ENCODE results near the gene GADL1.

Gene GADL1

GRCh38 chr3:30754426-30754825, 140.0 kb downstream of the GADL1 start:
- TF ChIP-seq POLR2AphosphoS5 (IDR thresholded peaks at IDR 0.05; ENCODE audit: low read depth, low read length) (no peak), FOXP2 (optimal IDR thresholded peaks at IDR 0.05; ENCODE audit: borderline replicate concordance, extremely low read depth, extremely low read length, insufficient read depth) (no peak), TAF1 (IDR thresholded peaks at IDR 0.05; ENCODE audit: borderline replicate concordance, insufficient read depth, low read length) (no peak), SIN3A (IDR thresholded peaks at IDR 0.05; ENCODE audit: borderline replicate concordance, insufficient read depth, low read length) (no peak)
- TF ChIP-seq, protein P1, sequence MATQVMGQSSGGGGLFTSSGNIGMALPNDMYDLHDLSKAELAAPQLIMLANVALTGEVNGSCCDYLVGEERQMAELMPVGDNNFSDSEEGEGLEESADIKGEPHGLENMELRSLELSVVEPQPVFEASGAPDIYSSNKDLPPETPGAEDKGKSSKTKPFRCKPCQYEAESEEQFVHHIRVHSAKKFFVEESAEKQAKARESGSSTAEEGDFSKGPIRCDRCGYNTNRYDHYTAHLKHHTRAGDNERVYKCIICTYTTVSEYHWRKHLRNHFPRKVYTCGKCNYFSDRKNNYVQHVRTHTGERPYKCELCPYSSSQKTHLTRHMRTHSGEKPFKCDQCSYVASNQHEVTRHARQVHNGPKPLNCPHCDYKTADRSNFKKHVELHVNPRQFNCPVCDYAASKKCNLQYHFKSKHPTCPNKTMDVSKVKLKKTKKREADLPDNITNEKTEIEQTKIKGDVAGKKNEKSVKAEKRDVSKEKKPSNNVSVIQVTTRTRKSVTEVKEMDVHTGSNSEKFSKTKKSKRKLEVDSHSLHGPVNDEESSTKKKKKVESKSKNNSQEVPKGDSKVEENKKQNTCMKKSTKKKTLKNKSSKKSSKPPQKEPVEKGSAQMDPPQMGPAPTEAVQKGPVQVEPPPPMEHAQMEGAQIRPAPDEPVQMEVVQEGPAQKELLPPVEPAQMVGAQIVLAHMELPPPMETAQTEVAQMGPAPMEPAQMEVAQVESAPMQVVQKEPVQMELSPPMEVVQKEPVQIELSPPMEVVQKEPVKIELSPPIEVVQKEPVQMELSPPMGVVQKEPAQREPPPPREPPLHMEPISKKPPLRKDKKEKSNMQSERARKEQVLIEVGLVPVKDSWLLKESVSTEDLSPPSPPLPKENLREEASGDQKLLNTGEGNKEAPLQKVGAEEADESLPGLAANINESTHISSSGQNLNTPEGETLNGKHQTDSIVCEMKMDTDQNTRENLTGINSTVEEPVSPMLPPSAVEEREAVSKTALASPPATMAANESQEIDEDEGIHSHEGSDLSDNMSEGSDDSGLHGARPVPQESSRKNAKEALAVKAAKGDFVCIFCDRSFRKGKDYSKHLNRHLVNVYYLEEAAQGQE (IDR thresholded peaks at IDR 0.05; ENCODE audit: insufficient read depth in 1 of 2, low read depth in 2 of 2, low read length in 2 of 2): no peak

DNA sequence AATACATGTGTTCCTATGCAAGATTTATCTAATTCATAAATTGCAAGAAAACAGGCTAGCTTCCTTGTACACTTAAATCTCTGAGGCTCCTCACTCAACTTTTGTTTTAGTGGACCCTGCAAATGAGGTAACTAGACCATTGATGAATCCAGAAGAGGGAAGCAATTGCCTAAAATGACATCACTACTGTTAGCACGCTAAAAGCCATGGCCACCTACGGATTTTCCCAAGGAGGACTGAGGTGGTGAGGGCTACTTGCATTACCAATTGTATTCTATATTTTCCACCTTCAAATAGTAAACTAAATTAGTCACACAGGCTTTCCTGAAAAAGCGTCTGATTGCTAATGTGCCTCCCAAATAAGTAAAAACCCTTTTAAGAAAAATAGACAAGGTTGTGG, 140.7 kb downstream of the GADL1 start:
- TF ChIP-seq POLR2AphosphoS5 (IDR thresholded peaks at IDR 0.05; ENCODE audit: low read depth, low read length): no peak
- no peak for TF ChIP-seq SIN3A (IDR thresholded peaks at IDR 0.05; ENCODE audit: borderline replicate concordance, insufficient read depth, low read length)
- TF ChIP-seq, protein P1 (IDR thresholded peaks at IDR 0.05; ENCODE audit: insufficient read depth in 1 of 2, low read depth in 2 of 2, low read length in 2 of 2): no peak
- no peak for TF ChIP-seq FOXP2 (optimal IDR thresholded peaks at IDR 0.05; ENCODE audit: borderline replicate concordance, extremely low read depth, extremely low read length, insufficient read depth)
- TF ChIP-seq TAF1 (IDR thresholded peaks at IDR 0.05; ENCODE audit: borderline replicate concordance, insufficient read depth, low read length): no peak

DNA sequence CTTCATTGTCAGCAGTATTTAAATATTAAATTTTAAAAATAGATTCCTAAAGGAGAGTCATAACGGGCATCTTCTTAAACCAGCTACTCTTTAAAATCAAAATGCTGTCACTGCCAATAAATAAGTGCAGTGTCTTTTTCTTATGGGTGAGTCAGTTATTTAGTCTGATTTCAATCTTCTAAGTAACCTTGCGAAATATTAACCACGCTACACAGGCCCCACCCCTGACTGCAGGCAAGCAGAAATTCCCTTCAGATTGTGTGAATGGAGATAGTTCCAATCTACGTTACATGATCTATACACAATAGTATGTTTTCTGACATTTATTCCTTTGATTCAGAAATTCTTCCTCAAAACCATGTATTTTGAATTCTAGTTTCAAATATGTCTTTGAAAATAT, 141.5 kb downstream of the GADL1 start:
- TF ChIP-seq TAF1 (IDR thresholded peaks at IDR 0.05; ENCODE audit: borderline replicate concordance, insufficient read depth, low read length): no peak
- TF ChIP-seq SIN3A (IDR thresholded peaks at IDR 0.05; ENCODE audit: borderline replicate concordance, insufficient read depth, low read length): no peak
- TF ChIP-seq, protein P1 (IDR thresholded peaks at IDR 0.05; ENCODE audit: insufficient read depth in 1 of 2, low read depth in 2 of 2, low read length in 2 of 2): no peak
- TF ChIP-seq POLR2AphosphoS5 (IDR thresholded peaks at IDR 0.05; ENCODE audit: low read depth, low read length): no peak
- no peak for TF ChIP-seq FOXP2 (optimal IDR thresholded peaks at IDR 0.05; ENCODE audit: borderline replicate concordance, extremely low read depth, extremely low read length, insufficient read depth)

DNA sequence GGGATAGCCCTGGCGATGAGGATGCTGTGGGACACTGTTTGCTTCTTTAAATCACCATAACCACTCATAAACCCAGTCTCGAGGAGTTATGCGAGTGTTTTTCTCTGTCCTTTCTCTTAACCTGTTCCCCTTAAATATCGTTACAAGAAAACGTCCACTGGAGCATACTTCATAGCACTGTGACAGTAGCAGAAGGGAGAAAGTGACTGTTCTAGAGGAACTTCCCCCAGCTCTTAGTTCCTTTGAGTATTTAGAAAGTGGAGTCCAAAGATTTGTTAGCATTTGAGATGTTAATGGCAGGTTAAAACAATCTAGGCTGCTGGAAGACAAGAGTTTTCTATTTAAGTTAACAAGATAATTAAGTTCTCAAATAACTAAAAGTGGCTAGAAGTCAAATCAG, 142.0 kb downstream of the GADL1 start:
- TF ChIP-seq TAF1 (IDR thresholded peaks at IDR 0.05; ENCODE audit: borderline replicate concordance, insufficient read depth, low read length): no peak
- TF ChIP-seq POLR2AphosphoS5 (IDR thresholded peaks at IDR 0.05; ENCODE audit: low read depth, low read length): no peak
- TF ChIP-seq FOXP2 (optimal IDR thresholded peaks at IDR 0.05; ENCODE audit: borderline replicate concordance, extremely low read depth, extremely low read length, insufficient read depth): no peak
- TF ChIP-seq, protein P1 (IDR thresholded peaks at IDR 0.05; ENCODE audit: insufficient read depth in 1 of 2, low read depth in 2 of 2, low read length in 2 of 2): no peak
- TF ChIP-seq SIN3A (IDR thresholded peaks at IDR 0.05; ENCODE audit: borderline replicate concordance, insufficient read depth, low read length): no peak

Data from PFSK-1 (cell line).